Stimulated activated memory B cell treated with anti-CD40 and anti-IgM and Interleukin-4, amounts not matched to agents 10 μg/mL and 1 μg/mL and 100 μg/mL, for 72 hours (primary cell): ENCODE measurements around the gene ANGPTL7.
A peak's percentile ranks its signal among the peaks of the same experiment; 100 is the strongest.

Source experiments
- ATAC-seq: fragments of 150-1000 bp; cut with Tn5 transposase; 2 replicates; pipeline ENCODE4 v1.10.0; 2021
- H3K27ac Mint-ChIP-seq: one replicate; pipeline ENCODE4 v1.8.0; 2022; ENCODE audit warnings: mild to moderate bottlenecking, mixed read lengths
- H3K27me3 Mint-ChIP-seq: one replicate; pipeline ENCODE4 v1.8.0; 2022; ENCODE audit warnings: mixed read lengths
- H3K36me3 Mint-ChIP-seq: one replicate; pipeline ENCODE4 v1.8.0; 2022; ENCODE audit warnings: mixed read lengths
- H3K4me1 Mint-ChIP-seq: one replicate; pipeline ENCODE4 v1.8.0; 2022; ENCODE audit warnings: mixed read lengths
- H3K4me3 Mint-ChIP-seq: one replicate; pipeline ENCODE4 v1.8.0; 2022; ENCODE audit warnings: mild to moderate bottlenecking, moderate library complexity, mixed read lengths
- H3K9me3 Mint-ChIP-seq: one replicate; pipeline ENCODE4 v1.8.0; 2022; ENCODE audit warnings: mixed read lengths

ANGPTL7 gene

GRCh38 chr1:11211461-11211860 is 22.3 kb downstream of the ANGPTL7 start:
- H3K4me1 Mint-ChIP-seq: no peaks in the 10 kb centered on the region
- ATAC-seq: no peak
- no peak overlapping the region for H3K27ac Mint-ChIP-seq
- peaks cover 76% of the 10 kb centered on the region for H3K36me3 Mint-ChIP-seq
- no peaks in the 10 kb centered on the region for H3K9me3 Mint-ChIP-seq
- no peak overlapping the region for H3K4me3 Mint-ChIP-seq
- no peaks in the 10 kb centered on the region for H3K27me3 Mint-ChIP-seq

GRCh38 chr1:11211925-11212587 is 22.9 kb downstream of the ANGPTL7 start:
- H3K27me3 Mint-ChIP-seq: no peaks in the 10 kb centered on the region
- no peak overlapping the region for H3K27ac Mint-ChIP-seq
- H3K4me1 Mint-ChIP-seq: no peaks in the 10 kb centered on the region
- ATAC-seq: no peak
- no peaks in the 10 kb centered on the region for H3K9me3 Mint-ChIP-seq
- H3K36me3 Mint-ChIP-seq: peaks cover 76% of the 10 kb centered on the region
- no peak overlapping the region for H3K4me3 Mint-ChIP-seq

- Mint-ChIP-seq H3K4me1 (no peaks in the 10 kb centered on the region), H3K4me3 (no peak overlapping the region), H3K9me3 (no peaks in the 10 kb centered on the region), H3K27me3 (no peaks in the 10 kb centered on the region), H3K27ac (no peak overlapping the region), H3K36me3 (peaks cover 93% of the 10 kb centered on the region)
- ATAC-seq: no peak
These were observed 25.7 kb downstream of the ANGPTL7 start for GRCh38 chr1:11214698-11215380.

GRCh38 chr1:11215381-11216005 is 26.3 kb downstream of the ANGPTL7 start:
- Mint-ChIP-seq H3K27ac (no peak overlapping the region), H3K9me3 (no peaks in the 10 kb centered on the region), H3K27me3 (no peaks in the 10 kb centered on the region), H3K36me3 (peaks cover 93% of the 10 kb centered on the region), H3K4me3 (no peak overlapping the region), H3K4me1 (no peaks in the 10 kb centered on the region)
- no peak for ATAC-seq

- Mint-ChIP-seq H3K36me3 (peaks cover 90% of the 10 kb centered on the region), H3K27me3 (no peaks in the 10 kb centered on the region), H3K4me1 (no peaks in the 10 kb centered on the region), H3K27ac (no peak overlapping the region), H3K4me3 (no peak overlapping the region), H3K9me3 (no peaks in the 10 kb centered on the region)
- ATAC-seq: no peak
These were observed 26.9 kb downstream of the ANGPTL7 start for GRCh38 chr1:11216074-11216473.

GRCh38 chr1:11227106-11228077 is 38.2 kb downstream of the ANGPTL7 start:
- Mint-ChIP-seq H3K27ac (peak overlapping the region; percentile 89), H3K36me3 (peaks cover 77% of the 10 kb centered on the region), H3K9me3 (no peaks in the 10 kb centered on the region), H3K27me3 (no peaks in the 10 kb centered on the region), H3K4me1 (peaks cover 39% of the 10 kb centered on the region), H3K4me3 (peak overlapping the region; percentile 29)
- peak; percentile 93 for ATAC-seq

- Mint-ChIP-seq H3K36me3 (peaks cover 81% of the 10 kb centered on the region), H3K27ac (peak overlapping the region; percentile 89), H3K27me3 (no peaks in the 10 kb centered on the region), H3K4me1 (peaks cover 32% of the 10 kb centered on the region), H3K9me3 (no peaks in the 10 kb centered on the region), H3K4me3 (no peak overlapping the region)
- peak; percentile 60 for ATAC-seq
These were observed 40.0 kb downstream of the ANGPTL7 start for GRCh38 chr1:11229203-11229602.

GRCh38 chr1:11233208-11233607 is 44.1 kb downstream of the ANGPTL7 start:
- no peaks in the 10 kb centered on the region for H3K27me3 Mint-ChIP-seq
- no peak for ATAC-seq
- peaks cover 76% of the 10 kb centered on the region for H3K36me3 Mint-ChIP-seq
- no peaks in the 10 kb centered on the region for H3K9me3 Mint-ChIP-seq
- peaks cover 24% of the 10 kb centered on the region for H3K4me1 Mint-ChIP-seq
- no peak overlapping the region for H3K4me3 Mint-ChIP-seq
- no peak overlapping the region for H3K27ac Mint-ChIP-seq

GRCh38 chr1:11237356-11237755 is 48.2 kb downstream of the ANGPTL7 start:
- Mint-ChIP-seq H3K36me3 (peaks cover 68% of the 10 kb centered on the region), H3K4me3 (no peak overlapping the region), H3K27ac (peak overlapping the region; percentile 44), H3K9me3 (no peaks in the 10 kb centered on the region), H3K4me1 (peaks cover 17% of the 10 kb centered on the region), H3K27me3 (no peaks in the 10 kb centered on the region)
- ATAC-seq: no peak

- no peak overlapping the region for H3K27ac Mint-ChIP-seq
- no peak overlapping the region for H3K4me3 Mint-ChIP-seq
- no peak for ATAC-seq
- no peaks in the 10 kb centered on the region for H3K9me3 Mint-ChIP-seq
- H3K4me1 Mint-ChIP-seq: peaks cover 17% of the 10 kb centered on the region
- H3K36me3 Mint-ChIP-seq: peaks cover 64% of the 10 kb centered on the region
- H3K27me3 Mint-ChIP-seq: no peaks in the 10 kb centered on the region
These were observed 49.2 kb downstream of the ANGPTL7 start for GRCh38 chr1:11238311-11238710.

GRCh38 chr1:11245248-11245647 is 56.1 kb downstream of the ANGPTL7 start:
- Mint-ChIP-seq H3K9me3 (no peaks in the 10 kb centered on the region), H3K27me3 (no peaks in the 10 kb centered on the region), H3K27ac (no peak overlapping the region), H3K36me3 (peaks cover 46% of the 10 kb centered on the region), H3K4me3 (no peak overlapping the region), H3K4me1 (peaks cover 7% of the 10 kb centered on the region)
- ATAC-seq: no peak
